DOHH2 (cell line): ENCODE results near the gene NYNRIN.

Experiments used
- CTCF ChIP-seq: fragments of 200-600 bp; sonication (generic); IDR thresholded peaks from one replicate; pipeline ENCODE4 v1.5.1; 2014; ENCODE audit warnings: antibody characterized with exemption, mild to moderate bottlenecking, low read depth, low read length; ENCODE audit not compliant: poor library complexity, severe bottlenecking
- EZH2phosphoT487 ChIP-seq: fragments of 200-600 bp; sonication (generic); IDR thresholded peaks from 2 replicates; pipeline ENCODE4 v1.6.1; 2017; ENCODE audit warnings: borderline replicate concordance, mild to moderate bottlenecking, antibody characterized with exemption, low read length, moderate library complexity, mixed read lengths

GRCh38 chr14:24362241-24362960 lies 36.4 kb upstream of the NYNRIN start:
- TF ChIP-seq CTCF, result no peak
- no peak for TF ChIP-seq EZH2phosphoT487
